ENCODE results near the gene PIK3R6. TPM values are rescaled to one million over a fixed set of nuclear protein-coding genes. Genes with fewer than 3 reads are reported as not detected.
"Not testable (repeated sequence)": the region's sequence is repeated elsewhere in the genome, so short reads cannot be mapped to it uniquely, and the experiment has no call there.

PIK3R6 gene
- total RNA-seq, 2 donors from 2014 or later: 0.67 to 0.83 TPM

GRCh38 chr17:8889458-8890210 lies 22.2 kb upstream of the PIK3R6 start:
- DNase-seq (no peak), ATAC-seq (no peak)
- peak overlapping the region; percentile 27 for H3K27ac Mint-ChIP-seq
- no peaks in the 10 kb centered on the region for H3K9me3 ChIP-seq (ENCODE audit: control insufficient read depth, low read length, poor library complexity, severe bottlenecking)
- peaks cover 4% of the 10 kb centered on the region for H3K4me1 Mint-ChIP-seq
- no peaks in the 10 kb centered on the region for H3K27me3 Mint-ChIP-seq
- no peak overlapping the region for H3K4me3 Mint-ChIP-seq
- H3K36me3 Mint-ChIP-seq (ENCODE audit: low read depth): no peaks in the 10 kb centered on the region

- Mint-ChIP-seq H3K4me3 (no peak overlapping the region), H3K4me1 (peaks cover 6% of the 10 kb centered on the region), H3K27me3 (no peaks in the 10 kb centered on the region), H3K36me3 (ENCODE audit: low read depth) (peaks cover 2% of the 10 kb centered on the region), H3K27ac (no peak overlapping the region)
- ATAC-seq (no peak), DNase-seq (no peak)
- H3K9me3 ChIP-seq (ENCODE audit: control insufficient read depth, low read length, poor library complexity, severe bottlenecking): no peaks in the 10 kb centered on the region
Measured at GRCh38 chr17:8888704-8889302, 21.3 kb upstream of the PIK3R6 start.

- H3K4me3 Mint-ChIP-seq: no peak overlapping the region
- ATAC-seq (no peak), DNase-seq (no peak)
- H3K9me3 ChIP-seq (ENCODE audit: control insufficient read depth, low read length, poor library complexity, severe bottlenecking): no peaks in the 10 kb centered on the region
- H3K27me3 Mint-ChIP-seq: no peaks in the 10 kb centered on the region
- H3K36me3 Mint-ChIP-seq (ENCODE audit: low read depth): peaks cover 7% of the 10 kb centered on the region
- H3K27ac Mint-ChIP-seq: peak overlapping the region; percentile 37
- H3K4me1 Mint-ChIP-seq: peaks cover 6% of the 10 kb centered on the region
Measured at GRCh38 chr17:8887834-8888703, 20.6 kb upstream of the PIK3R6 start.

- Mint-ChIP-seq H3K36me3 (ENCODE audit: low read depth) (peaks cover 13% of the 10 kb centered on the region), H3K4me3 (no peak overlapping the region), H3K27ac (peak overlapping the region; percentile 37), H3K4me1 (peaks cover 8% of the 10 kb centered on the region), H3K27me3 (no peaks in the 10 kb centered on the region)
- H3K9me3 ChIP-seq (ENCODE audit: control insufficient read depth, low read length, poor library complexity, severe bottlenecking): no peaks in the 10 kb centered on the region
- ATAC-seq (no peak), DNase-seq (no peak)
Measured at GRCh38 chr17:8887301-8887700, 19.8 kb upstream of the PIK3R6 start.

- no peak for DNase-seq
- no peak for ATAC-seq
- no peaks in the 10 kb centered on the region for H3K9me3 ChIP-seq (ENCODE audit: control insufficient read depth, low read length, poor library complexity, severe bottlenecking)
- H3K36me3 Mint-ChIP-seq (ENCODE audit: low read depth): peaks cover 14% of the 10 kb centered on the region
- H3K27me3 Mint-ChIP-seq: no peaks in the 10 kb centered on the region
- H3K4me1 Mint-ChIP-seq: peaks cover 8% of the 10 kb centered on the region
- no peak overlapping the region for H3K4me3 Mint-ChIP-seq
- H3K27ac Mint-ChIP-seq: peak overlapping the region; percentile 37
Measured at GRCh38 chr17:8885967-8886684, 18.7 kb upstream of the PIK3R6 start.

- H3K9me3 ChIP-seq (ENCODE audit: control insufficient read depth, low read length, poor library complexity, severe bottlenecking); H3K27ac Mint-ChIP-seq; H3K27me3 Mint-ChIP-seq; H3K4me3 Mint-ChIP-seq: not testable (repeated sequence)
- ATAC-seq (peak; percentile 78), DNase-seq (peak; percentile 41 to 67 (median 60))
- H3K36me3 Mint-ChIP-seq (ENCODE audit: low read depth): peaks cover 14% of the 10 kb centered on the region
- peaks cover 10% of the 10 kb centered on the region for H3K4me1 Mint-ChIP-seq
Measured at GRCh38 chr17:8885163-8885966, 17.9 kb upstream of the PIK3R6 start.

GRCh38 chr17:8884336-8884990 lies 17.0 kb upstream of the PIK3R6 start:
- Mint-ChIP-seq H3K36me3 (ENCODE audit: low read depth) (peaks cover 14% of the 10 kb centered on the region), H3K27me3 (no peaks in the 10 kb centered on the region), H3K4me1 (peaks cover 10% of the 10 kb centered on the region), H3K4me3 (peak overlapping the region; percentile 41), H3K27ac (peak overlapping the region; percentile 78)
- H3K9me3 ChIP-seq (ENCODE audit: control insufficient read depth, low read length, poor library complexity, severe bottlenecking): no peaks in the 10 kb centered on the region
- ATAC-seq (no peak), DNase-seq (no peak)

GRCh38 chr17:8883353-8883752 lies 15.9 kb upstream of the PIK3R6 start:
- Mint-ChIP-seq H3K27me3 (no peaks in the 10 kb centered on the region), H3K36me3 (ENCODE audit: low read depth) (peaks cover 15% of the 10 kb centered on the region), H3K4me1 (peaks cover 10% of the 10 kb centered on the region), H3K27ac (no peak overlapping the region), H3K4me3 (no peak overlapping the region)
- no peak for ATAC-seq
- H3K9me3 ChIP-seq (ENCODE audit: control insufficient read depth, low read length, poor library complexity, severe bottlenecking): no peaks in the 10 kb centered on the region
- DNase-seq: no peak

- H3K27me3 Mint-ChIP-seq: no peaks in the 10 kb centered on the region
- peaks cover 18% of the 10 kb centered on the region for H3K36me3 Mint-ChIP-seq (ENCODE audit: low read depth)
- ATAC-seq (no peak), DNase-seq (no peak)
- no peak overlapping the region for H3K4me3 Mint-ChIP-seq
- peaks cover 10% of the 10 kb centered on the region for H3K4me1 Mint-ChIP-seq
- no peaks in the 10 kb centered on the region for H3K9me3 ChIP-seq (ENCODE audit: control insufficient read depth, low read length, poor library complexity, severe bottlenecking)
- H3K27ac Mint-ChIP-seq: peak overlapping the region; percentile 47
Measured at GRCh38 chr17:8881606-8882005, 14.1 kb upstream of the PIK3R6 start.

GRCh38 chr17:8880466-8880865 lies 13.0 kb upstream of the PIK3R6 start:
- Mint-ChIP-seq H3K4me3 (no peak overlapping the region), H3K27ac (no peak overlapping the region), H3K27me3 (no peaks in the 10 kb centered on the region), H3K4me1 (peaks cover 10% of the 10 kb centered on the region), H3K36me3 (ENCODE audit: low read depth) (peaks cover 18% of the 10 kb centered on the region)
- no peak for ATAC-seq
- H3K9me3 ChIP-seq (ENCODE audit: control insufficient read depth, low read length, poor library complexity, severe bottlenecking): no peaks in the 10 kb centered on the region
- no peak for DNase-seq

- no peak overlapping the region for H3K4me3 Mint-ChIP-seq
- H3K27me3 Mint-ChIP-seq: no peaks in the 10 kb centered on the region
- H3K4me1 Mint-ChIP-seq: peaks cover 12% of the 10 kb centered on the region
- H3K27ac Mint-ChIP-seq: no peak overlapping the region
- H3K9me3 ChIP-seq (ENCODE audit: control insufficient read depth, low read length, poor library complexity, severe bottlenecking): no peaks in the 10 kb centered on the region
- no peak for ATAC-seq
- H3K36me3 Mint-ChIP-seq (ENCODE audit: low read depth): peaks cover 18% of the 10 kb centered on the region
- no peak for DNase-seq
Measured at GRCh38 chr17:8879410-8879809, 11.9 kb upstream of the PIK3R6 start.

- no peaks in the 10 kb centered on the region for H3K9me3 ChIP-seq (ENCODE audit: control insufficient read depth, low read length, poor library complexity, severe bottlenecking)
- Mint-ChIP-seq H3K36me3 (ENCODE audit: low read depth) (peaks cover 10% of the 10 kb centered on the region), H3K27ac (no peak overlapping the region), H3K4me1 (peaks cover 8% of the 10 kb centered on the region), H3K27me3 (no peaks in the 10 kb centered on the region), H3K4me3 (peak overlapping the region; percentile 4)
- ATAC-seq (no peak), DNase-seq (no peak)
Measured at GRCh38 chr17:8877984-8878383, 10.5 kb upstream of the PIK3R6 start.
